SKM-1 (cell line): ENCODE measurements around the gene FLNA.
"Not testable (repeated sequence)": the region's sequence is repeated elsewhere in the genome, so short reads cannot be mapped to it uniquely, and the experiment has no call there.

Experiments used
- DNase-seq: peaks from one replicate; lab custom pipeline; 2025; ENCODE audit not compliant: unreplicated experiment; lab: John Stamatoyannopoulos, UW

The FLNA gene

GRCh38 chrX:154341399-154342298 lies 32.8 kb downstream of the FLNA start:
- not testable (repeated sequence) for DNase-seq

DNA sequence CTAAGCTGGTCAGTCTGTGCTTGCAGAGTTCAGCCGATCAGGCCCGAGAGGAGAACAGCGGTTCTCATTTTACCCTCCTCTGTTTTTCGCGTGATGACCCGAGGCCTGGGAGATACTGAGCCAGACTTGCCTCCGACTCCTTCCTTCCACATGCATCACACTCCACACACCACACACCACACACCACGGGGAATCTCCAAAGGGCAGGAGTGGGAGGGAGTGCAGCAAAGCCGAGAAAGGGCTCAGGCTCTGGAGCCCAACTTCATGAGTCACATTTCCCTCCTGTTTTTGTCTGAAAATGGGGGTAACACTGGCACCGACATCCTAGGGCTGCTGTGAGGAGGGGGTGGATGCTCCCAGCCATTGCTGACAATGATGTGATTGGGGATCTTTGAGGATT lies 39.9 kb downstream of the FLNA start:
- no peak for DNase-seq

DNA sequence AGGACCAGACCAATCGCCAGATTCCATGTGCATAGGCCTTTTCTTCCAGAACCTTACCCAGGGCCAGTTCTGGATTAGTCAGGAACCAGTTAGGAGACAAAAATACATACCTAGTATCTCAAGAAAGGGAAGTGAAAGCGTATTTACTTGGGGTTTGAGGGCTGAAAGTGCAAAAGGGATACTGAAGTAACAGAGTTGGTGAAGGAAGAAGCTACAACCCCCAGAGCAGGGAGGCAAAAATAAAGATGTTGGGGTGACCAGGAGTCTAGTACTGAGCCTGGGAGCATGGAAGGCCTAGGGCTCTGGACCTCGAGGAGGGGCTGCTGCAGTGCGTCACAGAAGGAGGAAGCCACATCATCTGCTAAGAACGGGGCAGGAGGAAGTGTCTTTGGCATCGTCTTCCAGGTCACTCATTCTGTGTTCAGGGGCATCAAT lies 40.6 kb downstream of the FLNA start:
- DNase-seq: no peak

GRCh38 chrX:154333116-154333515 lies 41.3 kb downstream of the FLNA start:
- no peak for DNase-seq

GRCh38 chrX:154332561-154332960 lies 41.9 kb downstream of the FLNA start:
- DNase-seq: no peak

DNA sequence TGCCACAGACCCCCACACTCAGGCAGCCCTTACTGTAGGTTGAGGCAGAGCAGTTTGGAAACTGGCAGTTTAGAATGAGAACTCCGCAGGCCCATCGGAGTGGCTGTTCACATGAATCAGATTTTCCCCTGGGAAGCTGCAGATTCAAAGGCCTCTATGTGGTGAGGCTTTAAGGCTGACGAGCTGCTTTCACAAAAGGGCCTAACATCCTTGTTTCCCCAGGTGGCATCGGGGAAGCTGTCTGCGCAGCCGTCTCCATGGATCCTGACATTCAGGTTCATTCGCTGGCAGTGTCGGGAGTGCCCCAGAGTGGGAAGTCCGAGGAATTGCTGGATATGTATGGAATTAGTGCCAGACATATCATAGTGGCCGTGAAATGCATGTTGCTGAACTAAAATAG lies 45.1 kb downstream of the FLNA start:
- DNase-seq: no peak

DNA sequence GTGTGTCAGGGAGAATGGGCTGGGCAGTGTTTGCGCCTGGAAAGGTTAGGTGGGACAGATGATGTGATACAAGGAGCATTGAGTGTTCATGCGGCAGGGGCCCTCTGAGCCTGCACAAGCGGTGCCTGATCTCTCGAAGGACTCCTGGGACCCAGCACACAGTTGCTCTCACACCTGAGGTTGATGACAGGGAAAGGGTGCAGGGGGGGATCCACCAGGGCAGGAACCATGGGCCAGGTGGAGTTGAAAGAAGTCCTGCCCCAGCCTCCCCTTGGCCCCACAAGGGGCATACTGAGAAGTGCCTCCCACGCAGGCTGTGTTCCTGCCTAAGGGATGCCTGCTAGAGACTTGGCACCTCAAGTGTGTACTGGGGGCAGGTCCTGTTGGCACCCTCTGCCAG lies 45.8 kb downstream of the FLNA start:
- DNase-seq: no peak

- DNase-seq: no peak
These were observed 47.2 kb downstream of the FLNA start for GRCh38 chrX:154327038-154327820.

GRCh38 chrX:154325541-154325940 lies 48.9 kb downstream of the FLNA start:
- no peak for DNase-seq

GRCh38 chrX:154323537-154323936 lies 50.9 kb downstream of the FLNA start:
- no peak for DNase-seq

DNA sequence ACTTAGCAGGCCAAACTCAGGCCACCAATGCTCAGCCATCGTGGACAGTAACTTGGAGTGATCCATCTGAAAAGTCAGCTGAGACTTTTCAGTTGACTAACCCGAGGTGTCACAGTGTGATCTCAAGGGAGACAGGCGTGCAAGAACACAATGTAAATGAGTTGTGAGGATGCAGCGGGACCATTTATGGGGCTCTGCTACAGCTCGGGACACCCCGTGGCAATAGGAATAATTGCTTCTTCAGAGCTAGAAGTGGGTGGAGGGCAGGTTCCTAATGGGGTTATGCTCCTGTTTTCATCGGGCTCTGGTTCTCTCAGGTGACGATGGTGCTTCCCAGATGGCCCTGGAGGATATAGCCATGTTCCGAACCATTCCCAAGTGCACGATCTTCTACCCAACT lies 51.5 kb downstream of the FLNA start:
- no peak for DNase-seq

- no peak for DNase-seq
These were observed 52.8 kb downstream of the FLNA start for GRCh38 chrX:154321594-154321993.

GRCh38 chrX:154321152-154321551 lies 53.3 kb downstream of the FLNA start:
- no peak for DNase-seq

GRCh38 chrX:154320406-154320805 lies 54.0 kb downstream of the FLNA start:
- DNase-seq: no peak

- DNase-seq: no peak
These were observed 56.9 kb downstream of the FLNA start for GRCh38 chrX:154317391-154317995.

- DNase-seq: no peak
These were observed 59.0 kb downstream of the FLNA start for GRCh38 chrX:154315416-154315815.

- DNase-seq: no peak
These were observed 61.3 kb downstream of the FLNA start for GRCh38 chrX:154313147-154313546.

GRCh38 chrX:154312116-154312515 lies 62.3 kb downstream of the FLNA start:
- DNase-seq: no peak

DNA sequence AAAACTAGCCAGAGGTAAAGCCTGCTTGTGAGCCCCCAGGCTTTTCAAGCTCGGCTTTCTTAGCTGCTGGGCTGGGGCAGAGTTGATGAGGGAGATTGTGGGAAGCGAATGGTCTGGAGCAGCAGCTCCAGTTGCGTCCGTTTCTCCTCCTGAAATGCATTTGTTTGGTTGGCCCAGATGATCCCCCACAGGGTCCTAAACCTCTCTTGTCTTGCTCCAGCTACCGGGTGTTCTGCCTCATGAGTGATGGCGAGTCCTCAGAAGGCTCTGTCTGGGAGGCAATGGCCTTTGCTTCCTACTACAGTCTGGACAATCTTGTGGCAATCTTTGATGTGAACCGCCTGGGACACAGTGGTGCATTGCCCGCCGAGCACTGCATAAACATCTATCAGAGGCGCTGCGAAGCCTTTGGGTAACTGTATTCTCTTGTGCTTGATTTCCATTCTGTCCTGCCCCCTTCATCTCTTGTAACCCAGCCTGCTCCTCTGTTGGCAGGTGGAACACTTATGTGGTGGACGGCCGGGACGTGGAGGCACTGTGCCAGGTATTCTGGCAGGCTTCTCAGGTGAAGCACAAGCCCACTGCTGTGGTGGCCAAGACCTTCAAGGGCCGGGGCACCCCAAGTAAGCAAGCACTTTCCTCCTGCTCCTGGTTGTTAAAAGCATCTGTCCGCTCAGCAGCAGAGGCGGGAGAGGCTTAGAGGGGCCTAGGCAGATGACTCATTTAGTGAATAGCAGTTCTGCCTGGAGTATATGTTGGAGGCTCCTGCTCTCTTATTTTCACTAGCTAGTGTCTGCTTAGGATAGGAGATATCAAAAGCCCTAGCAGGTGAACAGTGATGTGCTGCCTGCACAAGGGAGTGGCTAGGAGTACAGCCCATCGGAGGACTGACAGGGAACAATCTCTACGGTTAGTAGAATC lies 63.6 kb downstream of the FLNA start:
- no peak for DNase-seq

- no peak for DNase-seq
These were observed 65.2 kb downstream of the FLNA start for GRCh38 chrX:154309041-154309775.
